Measurements from ENCODE around the gene MEOX2.

DNA sequence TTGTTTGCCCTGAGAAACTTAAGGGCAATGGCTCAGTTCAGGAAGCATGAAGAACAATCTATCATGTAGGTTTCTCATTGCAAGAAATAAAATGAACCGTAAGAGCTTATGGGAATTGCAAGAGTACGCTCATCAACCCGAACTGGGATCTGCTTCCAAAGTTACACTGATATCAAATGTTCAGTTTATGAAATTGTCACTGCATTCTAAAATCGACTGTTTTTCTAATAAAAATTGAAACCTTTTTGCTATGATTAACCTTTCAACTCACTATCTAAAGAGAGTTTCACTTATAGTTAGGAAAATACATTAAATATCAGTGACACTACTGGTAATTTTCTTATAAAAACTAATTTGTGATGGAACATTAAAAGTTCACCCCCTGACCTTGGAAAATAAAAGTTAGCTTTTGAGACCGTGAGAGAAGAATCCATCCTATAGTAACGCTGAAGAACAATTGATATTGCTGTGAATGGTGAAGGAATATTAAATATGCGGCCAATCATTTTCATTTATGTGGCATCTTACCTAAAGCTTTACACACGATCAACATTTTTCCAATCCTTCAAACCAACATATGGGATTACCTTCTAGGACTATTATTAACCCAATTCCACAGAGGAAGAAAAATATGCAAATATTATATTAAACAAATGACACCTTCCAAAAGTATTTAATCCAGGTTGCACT lies 2.2 kb downstream of the MEOX2 start:
- TF ChIP-seq, protein P1, sequence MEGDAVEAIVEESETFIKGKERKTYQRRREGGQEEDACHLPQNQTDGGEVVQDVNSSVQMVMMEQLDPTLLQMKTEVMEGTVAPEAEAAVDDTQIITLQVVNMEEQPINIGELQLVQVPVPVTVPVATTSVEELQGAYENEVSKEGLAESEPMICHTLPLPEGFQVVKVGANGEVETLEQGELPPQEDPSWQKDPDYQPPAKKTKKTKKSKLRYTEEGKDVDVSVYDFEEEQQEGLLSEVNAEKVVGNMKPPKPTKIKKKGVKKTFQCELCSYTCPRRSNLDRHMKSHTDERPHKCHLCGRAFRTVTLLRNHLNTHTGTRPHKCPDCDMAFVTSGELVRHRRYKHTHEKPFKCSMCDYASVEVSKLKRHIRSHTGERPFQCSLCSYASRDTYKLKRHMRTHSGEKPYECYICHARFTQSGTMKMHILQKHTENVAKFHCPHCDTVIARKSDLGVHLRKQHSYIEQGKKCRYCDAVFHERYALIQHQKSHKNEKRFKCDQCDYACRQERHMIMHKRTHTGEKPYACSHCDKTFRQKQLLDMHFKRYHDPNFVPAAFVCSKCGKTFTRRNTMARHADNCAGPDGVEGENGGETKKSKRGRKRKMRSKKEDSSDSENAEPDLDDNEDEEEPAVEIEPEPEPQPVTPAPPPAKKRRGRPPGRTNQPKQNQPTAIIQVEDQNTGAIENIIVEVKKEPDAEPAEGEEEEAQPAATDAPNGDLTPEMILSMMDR (IDR thresholded peaks at IDR 0.05; ENCODE audit: insufficient read depth, low read depth, low read length), result no peak
- TF ChIP-seq EZH2 (IDR thresholded peaks at IDR 0.05; ENCODE audit: insufficient read depth, low read length), result no peak

Measured in astrocyte (in vitro differentiated cells and primary cell).